GM21528 (cell line): Measurements from ENCODE around the gene POLR3H.

Experiments
- ATAC-seq: cut with Tn5 transposase; IDR thresholded peaks from one replicate; pipeline ENCODE4 v1.9.1; 2021; ENCODE audit warnings: mild to moderate bottlenecking, moderate library complexity; ENCODE audit not compliant: unreplicated experiment, low FRiP score

Gene POLR3H

GRCh38 chr22:41539146-41540005, 4.9 kb downstream of the POLR3H start:
- ATAC-seq, result no peak

GRCh38 chr22:41538583-41538982, 5.7 kb downstream of the POLR3H start:
- ATAC-seq, result no peak

DNA sequence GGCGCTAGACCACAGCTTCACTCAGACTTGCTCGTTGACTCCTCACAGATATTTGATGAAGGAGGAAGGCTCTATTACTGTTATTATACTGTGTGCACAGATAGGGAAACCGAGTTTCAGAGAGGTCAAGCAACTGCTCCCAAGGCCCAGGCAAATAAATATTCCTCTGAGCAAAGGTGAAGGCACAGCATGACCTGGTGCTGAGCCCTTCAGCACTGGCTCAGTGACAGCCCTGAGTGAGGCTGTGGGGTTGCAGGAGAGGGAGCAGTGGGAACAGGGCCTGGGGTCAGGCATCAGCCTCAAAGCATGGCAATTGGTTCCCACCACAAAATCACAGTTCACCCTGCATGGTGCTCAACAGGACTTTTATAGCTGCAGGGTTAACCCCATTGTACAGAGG, 7.1 kb downstream of the POLR3H start:
- no peak for ATAC-seq

GRCh38 chr22:41535244-41535643, 9.0 kb downstream of the POLR3H start:
- ATAC-seq, result no peak

- no peak for ATAC-seq
Observed at GRCh38 chr22:41534219-41534618, 10.1 kb downstream of the POLR3H start.

- ATAC-seq, result no peak
Observed at GRCh38 chr22:41532908-41533825, 11.1 kb downstream of the POLR3H start.

GRCh38 chr22:41531715-41532477, 12.4 kb downstream of the POLR3H start:
- no peak for ATAC-seq

- ATAC-seq, result no peak
Observed at GRCh38 chr22:41530890-41531714, 13.2 kb downstream of the POLR3H start.

GRCh38 chr22:41528938-41529561, 15.2 kb downstream of the POLR3H start:
- no peak for ATAC-seq

DNA sequence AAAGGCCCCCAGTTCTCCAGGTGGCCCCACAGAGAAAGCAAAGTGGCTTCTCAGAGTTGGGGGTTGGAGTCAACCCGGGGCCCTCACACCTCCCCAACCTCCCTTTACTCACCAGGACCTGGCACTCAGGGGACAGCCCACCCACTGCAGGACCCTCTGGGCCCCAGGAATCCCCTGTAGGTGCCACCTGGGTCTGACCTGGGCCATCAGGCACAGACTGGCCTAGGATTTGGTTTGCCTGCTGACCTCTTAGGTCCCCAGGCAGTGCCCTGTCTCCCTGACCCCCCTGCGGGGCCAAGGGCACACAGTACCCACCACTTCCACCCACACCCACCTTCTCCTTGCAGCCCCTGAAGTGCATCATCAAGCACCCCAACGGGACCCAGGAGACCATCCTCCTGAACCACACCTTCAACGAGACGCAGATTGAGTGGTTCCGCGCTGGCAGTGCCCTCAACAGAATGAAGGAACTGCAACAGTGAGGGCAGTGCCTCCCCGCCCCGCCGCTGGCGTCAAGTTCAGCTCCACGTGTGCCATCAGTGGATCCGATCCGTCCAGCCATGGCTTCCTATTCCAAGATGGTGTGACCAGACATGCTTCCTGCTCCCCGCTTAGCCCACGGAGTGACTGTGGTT, 16.0 kb downstream of the POLR3H start:
- ATAC-seq, result no peak

- ATAC-seq, result no peak
Observed at GRCh38 chr22:41526830-41527799, 17.2 kb downstream of the POLR3H start.

DNA sequence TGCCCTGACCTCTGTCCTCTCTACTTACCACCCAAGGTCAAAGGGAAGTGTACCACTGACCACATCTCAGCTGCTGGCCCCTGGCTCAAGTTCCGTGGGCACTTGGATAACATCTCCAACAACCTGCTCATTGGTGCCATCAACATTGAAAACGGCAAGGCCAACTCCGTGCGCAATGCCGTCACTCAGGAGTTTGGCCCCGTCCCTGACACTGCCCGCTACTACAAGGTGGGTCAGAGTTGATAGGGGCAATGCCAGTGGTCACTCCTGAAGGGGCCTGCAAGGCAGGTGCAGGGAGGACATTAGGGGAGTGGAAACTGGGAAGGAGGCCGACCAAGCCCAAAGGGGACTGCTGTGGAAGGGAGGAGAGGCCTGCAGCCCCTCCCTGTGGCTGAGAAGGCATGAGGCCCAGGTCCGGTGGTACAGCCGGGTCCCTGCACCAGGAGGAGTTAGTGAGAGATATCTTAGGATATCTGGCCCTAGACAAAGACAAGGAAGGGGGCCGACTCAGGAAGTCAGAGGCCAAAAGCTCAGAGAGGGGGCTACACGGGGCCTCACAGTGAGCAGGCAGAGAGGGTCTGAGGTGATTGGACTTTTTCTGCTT, 17.9 kb downstream of the POLR3H start:
- ATAC-seq, result no peak

- ATAC-seq, result no peak
Observed at GRCh38 chr22:41525450-41526225, 18.6 kb downstream of the POLR3H start.

DNA sequence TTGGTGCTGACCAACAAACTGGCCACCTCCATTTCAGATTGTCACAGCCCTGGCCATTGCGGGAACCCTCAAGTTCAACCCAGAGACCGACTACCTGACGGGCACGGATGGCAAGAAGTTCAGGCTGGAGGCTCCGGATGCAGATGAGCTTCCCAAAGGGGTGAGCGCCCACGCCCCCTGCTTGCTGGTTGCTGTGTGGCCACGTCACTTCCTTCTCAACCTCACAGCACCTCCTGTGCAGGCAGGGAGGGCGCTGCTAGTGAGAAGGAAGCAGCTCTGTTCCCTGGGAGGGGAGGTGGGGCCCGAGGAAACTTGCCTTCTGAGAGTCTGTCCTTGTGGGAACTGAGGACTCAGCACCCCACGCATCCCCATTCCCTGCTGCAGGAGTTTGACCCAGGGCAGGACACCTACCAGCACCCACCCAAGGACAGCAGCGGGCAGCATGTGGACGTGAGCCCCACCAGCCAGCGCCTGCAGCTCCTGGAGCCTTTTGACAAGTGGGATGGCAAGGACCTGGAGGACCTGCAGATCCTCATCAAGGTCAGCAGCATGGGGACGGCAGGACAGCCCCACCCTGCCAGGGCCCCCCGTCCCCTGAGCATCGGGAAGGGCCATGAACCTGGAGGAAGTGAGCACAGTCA, 19.3 kb downstream of the POLR3H start:
- no peak for ATAC-seq

GRCh38 chr22:41524251-41524661, 20.0 kb downstream of the POLR3H start:
- ATAC-seq, result no peak
